Measurements from ENCODE around the gene ZGPAT. TPM values are rescaled to one million over a fixed set of nuclear protein-coding genes. Genes with fewer than 3 reads are reported as not detected.
A peak's percentile ranks its signal among the peaks of the same experiment; 100 is the strongest.

The ZGPAT gene
- total and polyA plus RNA-seq, 2 of the 13 experiments (the other 11 are each of a cell fraction or from before 2014, with no cell fraction given) = 23.0 to 41.9 TPM

- peak; percentile 77; the same call in 1 of the 2 replicates for TF ChIP-seq DMAP1 (CRISPR knock-in tag; IDR thresholded peaks at IDR 0.05)
- TF ChIP-seq ZNF737 (CRISPR knock-in tag; IDR thresholded peaks at IDR 0.05; ENCODE audit: borderline replicate concordance) = peak; percentile 87
- TF ChIP-seq DPF2 (CRISPR knock-in tag; IDR thresholded peaks at IDR 0.05; ENCODE audit: borderline replicate concordance, low read depth) = peak; percentile 81
- TF ChIP-seq SIN3A (IDR thresholded peaks at IDR 0.05; ENCODE audit: borderline replicate concordance, low read depth, low read length) = peak; percentile 92
- peak; percentile 49; the same call in 1 of the 2 replicates for TF ChIP-seq ARID4A (CRISPR knock-in tag; IDR thresholded peaks at IDR 0.05; ENCODE audit: borderline replicate concordance)
- TF ChIP-seq ASH2L (IDR thresholded peaks at IDR 0.05; ENCODE audit: insufficient read length, low read depth, low read length) = peak; percentile 56
- TF ChIP-seq AKAP8 (CRISPR knock-in tag; IDR thresholded peaks at IDR 0.05) = peak; percentile 67
- TF ChIP-seq GPBP1L1 (CRISPR knock-in tag; IDR thresholded peaks at IDR 0.05) = no peak
- peak; percentile 98 for TF ChIP-seq ZNF282 (IDR thresholded peaks at IDR 0.05; ENCODE audit: partially characterized antibody)
- TF ChIP-seq ZFP36L1 (CRISPR knock-in tag; IDR thresholded peaks at IDR 0.05) = no peak
- TF ChIP-seq MEIS1 (CRISPR knock-in tag; IDR thresholded peaks at IDR 0.05; ENCODE audit: borderline replicate concordance) = peak; percentile 74
- no peak; the same call in 1 of the 2 replicates for TF ChIP-seq ZNF121 (CRISPR knock-in tag; IDR thresholded peaks at IDR 0.05)
- TF ChIP-seq ZNF83 (CRISPR knock-in tag; IDR thresholded peaks at IDR 0.05; ENCODE audit: borderline replicate concordance) = peak; percentile 88; the same call in 1 of the 2 replicates
- TF ChIP-seq MED1 (CRISPR knock-in tag; IDR thresholded peaks at IDR 0.05) = peak; percentile 86
- peak; percentile 57; the same call in 1 of the 2 replicates for TF ChIP-seq MIER3 (CRISPR knock-in tag; IDR thresholded peaks at IDR 0.05; ENCODE audit: borderline replicate concordance)
- TF ChIP-seq ZNF543 (CRISPR knock-in tag; IDR thresholded peaks at IDR 0.05) = peak; percentile 74
- peak; percentile 48; the same call in 1 of the 2 replicates for TF ChIP-seq ZNF710 (CRISPR knock-in tag; IDR thresholded peaks at IDR 0.05; ENCODE audit: borderline replicate concordance)
- TF ChIP-seq DMTF1 (CRISPR knock-in tag; IDR thresholded peaks at IDR 0.05) = peak; percentile 90; the same call in 1 of the 2 replicates
- no peak for TF ChIP-seq RFXANK (CRISPR knock-in tag; IDR thresholded peaks at IDR 0.05)
Observed at GRCh38 chr20:63737945-63738686, 30.3 kb downstream of the ZGPAT start (continued).
